ENCODE data around the gene C12orf57.

Gene C12orf57

DNA sequence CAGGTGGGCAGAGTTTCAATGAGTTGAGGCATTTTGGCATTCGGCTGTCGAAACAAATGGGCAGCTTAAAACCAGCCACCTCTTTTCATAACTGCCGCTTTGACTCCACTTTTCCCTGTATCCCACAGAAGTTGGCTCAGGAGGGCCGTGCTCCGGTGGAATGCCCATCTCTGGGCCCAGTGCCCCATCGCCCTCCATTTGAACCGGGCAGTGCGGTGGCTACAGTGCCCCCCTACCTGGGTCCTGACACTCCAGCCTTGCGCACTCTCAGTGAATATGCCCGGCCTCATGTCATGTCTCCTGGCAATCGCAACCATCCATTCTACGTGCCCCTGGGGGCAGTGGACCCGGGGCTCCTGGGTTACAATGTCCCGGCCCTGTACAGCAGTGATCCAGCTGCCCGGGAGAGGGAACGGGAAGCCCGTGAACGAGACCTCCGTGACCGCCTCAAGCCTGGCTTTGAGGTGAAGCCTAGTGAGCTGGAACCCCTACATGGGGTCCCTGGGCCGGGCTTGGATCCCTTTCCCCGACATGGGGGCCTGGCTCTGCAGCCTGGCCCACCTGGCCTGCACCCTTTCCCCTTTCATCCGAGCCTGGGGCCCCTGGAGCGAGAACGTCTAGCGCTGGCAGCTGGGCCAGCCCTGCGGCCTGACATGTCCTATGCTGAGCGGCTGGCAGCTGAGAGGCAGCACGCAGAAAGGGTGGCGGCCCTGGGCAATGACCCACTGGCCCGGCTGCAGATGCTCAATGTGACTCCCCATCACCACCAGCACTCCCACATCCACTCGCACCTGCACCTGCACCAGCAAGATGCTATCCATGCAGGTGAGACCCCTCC lies 5.2 kb upstream of the C12orf57 start:
- no peak for DNase-seq

DNA sequence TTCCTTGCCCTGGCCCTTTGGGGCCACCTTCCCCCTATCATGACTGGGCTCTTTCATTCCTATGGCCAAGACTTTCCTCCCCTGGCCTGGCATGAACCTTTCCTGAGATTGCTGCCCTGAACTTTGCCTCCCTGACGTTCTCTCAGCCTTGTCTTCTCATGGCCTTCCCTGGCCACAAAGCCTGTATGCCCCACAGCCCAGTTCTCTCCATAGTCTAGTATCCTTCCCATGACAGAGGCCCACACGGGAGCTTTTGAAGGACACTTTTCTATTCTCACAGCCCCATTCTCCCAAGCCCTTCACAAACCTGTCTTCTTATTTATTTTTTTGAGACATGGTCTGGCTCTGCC lies 4.7 kb upstream of the C12orf57 start:
- DNase-seq, result no peak

DNA sequence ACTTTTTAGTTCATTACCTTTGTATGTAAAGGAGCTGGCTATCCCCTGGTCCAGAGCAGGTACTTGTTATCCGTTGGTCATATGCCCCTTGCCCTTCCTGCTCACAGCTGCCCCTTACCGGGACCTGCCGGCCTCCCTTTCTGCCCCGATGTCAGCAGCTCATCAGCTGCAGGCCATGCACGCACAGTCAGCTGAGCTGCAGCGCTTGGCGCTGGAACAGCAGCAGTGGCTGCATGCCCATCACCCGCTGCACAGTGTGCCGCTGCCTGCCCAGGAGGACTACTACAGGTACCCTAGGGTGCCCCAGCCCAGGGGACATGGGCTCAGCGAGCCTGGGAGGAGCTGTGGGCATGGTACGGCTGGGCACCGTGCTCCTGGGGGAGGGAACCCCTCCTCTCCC lies 2.6 kb upstream of the C12orf57 start:
- DNase-seq, result no peak

DNA sequence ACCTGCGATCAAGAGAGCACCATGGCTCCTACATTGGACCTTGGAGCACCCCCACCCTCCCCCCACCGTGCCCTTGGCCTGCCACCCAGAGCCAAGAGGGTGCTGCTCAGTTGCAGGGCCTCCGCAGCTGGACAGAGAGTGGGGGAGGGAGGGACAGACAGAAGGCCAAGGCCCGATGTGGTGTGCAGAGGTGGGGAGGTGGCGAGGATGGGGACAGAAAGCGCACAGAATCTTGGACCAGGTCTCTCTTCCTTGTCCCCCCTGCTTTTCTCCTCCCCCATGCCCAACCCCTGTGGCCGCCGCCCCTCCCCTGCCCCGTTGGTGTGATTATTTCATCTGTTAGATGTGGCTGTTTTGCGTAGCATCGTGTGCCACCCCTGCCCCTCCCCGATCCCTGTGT lies 2.0 kb upstream of the C12orf57 start:
- DNase-seq, result no peak

DNA sequence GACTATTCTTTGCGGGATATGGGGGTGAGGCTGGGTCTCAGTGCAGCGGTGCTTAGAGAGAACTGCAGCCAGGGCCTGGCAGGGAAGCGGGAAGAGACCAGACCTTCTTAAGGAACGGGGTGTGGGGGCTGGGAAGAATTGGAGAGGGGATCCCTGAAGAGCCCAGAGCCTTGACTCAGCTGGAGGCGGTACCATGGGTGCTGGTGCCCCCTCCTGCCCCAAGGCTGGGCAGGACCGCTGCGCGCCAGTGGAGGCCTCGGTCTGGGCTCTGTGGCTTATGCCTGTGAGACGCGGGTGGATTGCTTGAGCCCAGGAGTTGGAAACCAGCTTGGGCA lies 1.5 kb upstream of the C12orf57 start:
- DNase-seq, result no peak

DNA sequence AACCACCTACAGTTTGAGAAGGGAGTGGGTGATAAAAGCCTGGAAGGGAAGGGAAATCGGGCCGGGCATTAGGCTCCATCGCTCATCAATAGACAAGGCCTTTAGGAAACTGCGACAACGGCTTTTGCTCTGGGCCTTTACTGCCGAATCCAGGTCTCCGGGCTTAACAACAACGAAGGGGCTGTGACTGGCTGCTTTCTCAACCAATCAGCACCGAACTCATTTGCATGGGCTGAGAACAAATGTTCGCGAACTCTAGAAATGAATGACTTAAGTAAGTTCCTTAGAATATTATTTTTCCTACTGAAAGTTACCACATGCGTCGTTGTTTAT lies 467 bp upstream of the C12orf57 start:
- peak; percentile 92 for DNase-seq

DNA sequence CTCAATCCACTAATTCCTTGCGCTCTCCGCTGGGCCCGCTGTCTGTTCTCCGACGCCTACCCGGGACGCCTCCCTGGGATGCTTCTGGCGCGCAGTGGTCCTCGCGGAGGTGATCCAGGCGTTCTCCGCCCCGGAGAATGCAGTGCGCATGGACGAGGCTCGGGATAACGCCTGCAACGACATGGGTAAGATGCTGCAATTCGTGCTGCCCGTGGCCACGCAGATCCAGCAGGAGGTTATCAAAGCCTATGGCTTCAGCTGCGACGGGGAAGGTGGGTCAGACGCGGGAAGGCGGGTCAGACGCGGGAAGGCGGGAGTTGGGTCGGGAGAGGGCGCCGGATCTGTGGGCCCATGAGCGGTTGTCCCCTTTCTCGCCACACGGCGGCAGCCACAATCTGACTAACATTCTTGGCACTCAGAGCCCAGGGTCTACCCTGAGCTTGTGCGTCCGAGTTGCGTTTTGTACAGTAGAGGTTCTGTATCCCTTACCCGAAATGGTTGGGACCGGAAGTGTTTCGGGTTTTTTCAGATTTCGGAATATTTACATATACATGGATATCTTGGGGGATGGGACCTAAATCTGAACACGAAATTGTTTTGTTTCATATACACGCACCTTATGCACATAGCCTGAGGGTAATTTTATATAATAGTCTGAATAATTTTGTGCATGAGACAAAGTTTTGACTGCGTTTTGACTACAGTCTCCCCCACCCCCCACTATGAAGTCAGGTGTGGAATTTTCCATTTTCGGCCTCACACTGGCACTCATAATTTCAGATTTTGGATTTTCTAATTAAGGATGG lies 762 bp downstream of the C12orf57 start:
- DNase-seq, result peak; percentile 90

DNA sequence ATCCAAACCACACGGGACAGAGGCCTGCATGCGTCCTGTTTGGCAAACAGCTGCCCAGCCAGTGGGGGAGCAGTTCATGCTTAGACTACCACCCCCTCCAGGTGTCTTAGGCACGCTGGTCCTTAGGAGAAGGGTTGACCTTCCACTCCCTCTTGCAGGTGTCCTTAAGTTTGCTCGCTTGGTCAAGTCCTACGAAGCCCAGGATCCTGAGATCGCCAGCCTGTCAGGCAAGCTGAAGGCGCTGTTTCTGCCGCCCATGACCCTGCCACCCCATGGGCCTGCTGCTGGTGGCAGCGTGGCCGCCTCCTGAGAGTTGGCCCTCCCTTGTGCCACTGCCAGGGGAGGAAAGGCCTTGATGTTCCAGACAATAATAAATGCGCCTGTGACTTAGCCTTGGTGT lies 1.8 kb downstream of the C12orf57 start:
- DNase-seq, result no peak

DNA sequence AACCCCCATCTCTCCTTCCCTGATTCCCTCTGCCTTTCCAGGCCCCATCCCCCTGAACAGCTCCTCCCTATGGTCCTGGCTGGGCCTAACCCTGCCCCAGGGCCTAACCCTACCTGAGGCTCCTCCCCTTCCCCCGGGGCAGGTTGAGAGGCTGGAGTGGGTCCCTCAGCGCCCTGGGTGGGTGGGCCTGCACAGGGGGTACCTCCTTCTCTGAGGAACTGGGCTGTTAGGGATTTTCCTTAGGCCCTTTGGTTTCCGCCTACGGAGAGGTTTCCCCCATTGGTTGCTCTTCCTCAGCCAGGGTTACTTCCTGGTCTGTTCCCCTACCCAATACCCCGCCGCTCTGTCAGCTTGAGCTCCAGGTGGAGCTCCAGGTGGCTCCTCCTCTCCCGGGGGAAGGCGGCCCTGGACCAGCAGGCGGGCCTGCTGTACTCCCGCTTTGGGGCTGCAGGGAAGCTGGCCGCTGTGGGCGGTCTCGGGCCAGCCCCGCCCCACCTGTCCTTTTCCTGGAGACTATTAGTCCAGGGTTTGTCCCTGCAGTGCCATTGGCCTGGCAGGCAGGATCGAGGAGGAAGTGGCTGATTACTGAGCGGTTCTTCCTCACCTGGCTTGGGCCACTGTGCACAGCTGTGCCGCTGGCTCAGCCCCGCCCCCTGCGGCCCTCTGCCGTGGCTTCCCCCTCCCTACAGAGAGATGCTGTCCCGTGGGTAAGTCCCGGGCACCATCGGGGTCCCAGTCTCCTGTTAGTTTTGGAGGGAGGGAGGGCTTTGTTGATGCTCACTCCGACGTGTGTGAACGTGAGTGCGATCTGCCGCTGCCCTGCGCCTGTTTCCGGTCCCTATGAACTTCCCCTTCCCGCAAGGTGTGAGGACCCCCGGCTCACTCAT lies 2.5 kb downstream of the C12orf57 start:
- peak; percentile 78 for DNase-seq

DNA sequence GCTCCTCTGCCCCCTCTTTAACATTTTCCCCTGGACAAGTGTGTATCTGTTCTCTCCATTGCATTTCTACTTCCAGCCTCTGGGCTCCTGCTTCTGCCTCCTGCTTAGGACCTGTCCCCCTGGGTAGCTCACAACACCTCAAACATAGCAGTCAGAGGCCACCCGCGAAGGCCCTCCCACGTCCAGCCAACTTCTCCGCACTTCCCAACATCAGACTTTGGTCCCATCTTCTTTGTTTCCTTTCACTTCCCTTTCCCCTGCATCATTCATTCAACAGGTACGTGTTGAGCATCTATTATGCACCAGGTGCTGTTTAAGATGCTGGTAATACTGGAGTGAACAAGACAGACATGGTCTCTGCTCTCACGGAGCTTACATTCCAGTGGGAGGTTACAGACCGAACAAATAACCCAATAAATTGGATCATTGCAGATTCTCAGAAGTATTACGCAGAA lies 3.1 kb downstream of the C12orf57 start:
- DNase-seq, result no peak

DNA sequence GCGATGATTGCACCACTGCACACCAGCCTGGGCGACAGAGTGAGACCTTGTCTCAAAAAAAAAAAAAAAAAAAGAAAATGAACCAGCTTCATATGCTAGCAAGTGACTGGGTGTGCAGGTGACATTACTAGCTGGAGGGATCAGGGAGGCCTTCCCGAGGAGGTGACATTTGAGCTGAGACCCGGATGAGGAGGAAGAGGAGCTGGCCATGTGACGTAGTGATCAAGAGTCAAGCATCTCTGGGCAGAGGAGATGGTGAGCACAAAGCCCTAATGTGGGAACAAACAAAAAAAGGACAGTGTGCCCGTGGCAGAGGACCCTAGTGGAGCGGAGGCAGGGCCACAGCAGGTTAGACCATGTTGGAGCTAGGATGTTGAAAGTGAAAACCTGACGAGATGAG lies 3.8 kb downstream of the C12orf57 start:
- no peak for DNase-seq

DNA sequence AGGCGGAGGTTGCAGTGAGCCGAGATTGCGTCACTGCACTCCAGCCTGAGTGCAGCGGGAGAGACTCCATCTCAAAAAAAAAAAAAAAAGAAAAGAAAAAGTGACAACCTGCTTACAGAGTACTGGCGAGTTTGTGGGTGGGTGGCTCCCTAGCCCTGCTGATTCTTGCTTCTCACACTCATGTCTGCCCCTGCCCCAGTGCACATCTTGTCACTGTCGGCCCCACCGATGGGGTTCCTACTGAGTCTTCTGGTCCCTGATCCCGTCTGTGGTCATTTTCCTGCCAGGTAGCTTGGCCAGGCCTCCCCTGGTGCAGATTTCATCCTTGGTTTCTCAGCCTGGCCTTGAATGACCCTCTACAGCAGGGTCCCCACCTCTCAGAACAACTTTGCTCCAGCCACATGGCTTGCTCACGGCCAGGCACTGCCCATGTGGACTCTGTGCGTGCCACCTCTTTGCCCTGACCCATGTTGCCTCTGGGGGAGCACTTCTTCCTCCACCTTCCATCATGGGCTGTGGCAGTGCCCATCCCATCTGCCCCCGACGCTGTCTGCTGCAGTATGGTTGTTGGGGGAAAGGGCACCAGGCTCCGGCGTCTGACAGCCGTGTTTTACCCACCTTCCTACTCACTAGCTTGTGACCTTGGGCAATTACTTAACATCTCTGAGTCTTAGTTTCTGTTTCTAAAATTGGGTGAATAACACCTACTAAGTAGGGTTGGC lies 5.2 kb downstream of the C12orf57 start:
- DNase-seq, result peak; percentile 62

DNA sequence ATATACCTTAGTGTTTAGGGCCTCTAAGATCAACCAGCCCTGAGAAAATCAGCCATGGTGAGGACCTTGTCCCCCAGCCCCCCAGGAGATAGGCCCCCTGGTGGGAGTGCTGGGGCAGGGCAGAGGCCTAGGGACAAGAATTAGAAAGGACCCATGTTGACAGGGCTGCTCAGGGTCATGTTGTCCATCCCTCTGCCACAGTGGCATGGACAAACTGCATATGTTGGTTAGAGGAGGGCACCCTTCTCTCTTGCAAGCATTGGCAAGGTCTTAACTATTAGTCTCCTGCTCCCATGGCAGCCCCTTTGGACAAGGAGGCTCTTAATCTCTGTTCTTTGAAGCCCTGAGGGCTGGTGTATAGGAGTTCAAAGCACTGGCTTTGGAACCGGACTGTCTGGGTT lies 6.6 kb downstream of the C12orf57 start:
- peak; percentile 61 for DNase-seq

DNA sequence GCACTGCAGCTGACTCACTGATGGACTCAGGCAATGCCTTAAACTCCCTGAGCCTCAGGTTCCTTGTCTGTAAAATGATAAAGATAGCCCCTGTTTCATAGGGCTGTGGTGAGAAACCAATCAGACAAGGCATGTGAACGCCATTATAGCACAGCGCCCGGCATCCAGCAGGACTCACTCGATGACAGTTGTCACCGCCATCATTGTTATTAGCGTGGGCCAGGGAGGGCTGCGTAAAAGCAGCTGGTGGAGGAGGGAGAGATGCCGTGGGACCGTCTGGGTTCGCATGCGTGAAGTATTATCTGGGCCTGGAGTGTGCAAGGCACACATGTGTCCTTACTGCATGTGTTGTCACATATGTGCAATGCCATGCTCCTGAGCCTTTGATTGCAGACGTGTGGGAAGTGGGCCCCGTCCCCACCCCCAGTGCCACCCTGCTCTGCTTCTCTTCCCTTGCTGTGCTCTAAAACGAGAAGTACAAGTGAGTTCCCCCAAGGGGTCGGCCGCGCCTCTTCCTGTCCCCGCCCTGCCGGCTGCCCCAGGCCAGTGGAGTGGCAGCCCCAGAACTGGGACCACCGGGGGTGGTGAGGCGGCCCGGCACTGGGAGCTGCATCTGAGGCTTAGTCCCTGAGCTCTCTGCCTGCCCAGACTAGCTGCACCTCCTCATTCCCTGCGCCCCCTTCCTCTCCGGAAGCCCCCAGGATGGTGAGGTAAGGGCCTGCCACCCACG lies 7.2 kb downstream of the C12orf57 start, which contains the start of gene PTPN6:
Gene PTPN6 (plus strand): TSS at position 546 of the 730 bp plus-strand sequence. CDS start 157 bp downstream, at position 703.
- DNase-seq, result peak; percentile 68

DNA sequence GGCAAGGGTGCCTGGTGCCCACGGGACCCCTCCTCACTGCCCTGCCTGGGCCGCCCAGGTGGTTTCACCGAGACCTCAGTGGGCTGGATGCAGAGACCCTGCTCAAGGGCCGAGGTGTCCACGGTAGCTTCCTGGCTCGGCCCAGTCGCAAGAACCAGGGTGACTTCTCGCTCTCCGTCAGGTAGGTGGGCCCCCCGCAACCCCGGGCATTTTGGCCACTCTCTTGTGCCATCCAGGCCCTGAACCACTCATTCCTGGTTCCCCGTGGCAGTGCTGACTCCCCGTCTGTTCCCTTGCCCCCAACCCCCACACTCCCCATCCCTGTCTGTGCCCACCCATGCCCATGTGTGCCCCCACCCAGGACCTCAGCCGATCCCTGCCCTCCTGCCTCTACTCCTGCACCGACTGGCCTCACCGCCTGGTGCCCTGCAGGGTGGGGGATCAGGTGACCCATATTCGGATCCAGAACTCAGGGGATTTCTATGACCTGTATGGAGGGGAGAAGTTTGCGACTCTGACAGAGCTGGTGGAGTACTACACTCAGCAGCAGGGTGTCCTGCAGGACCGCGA lies 7.8 kb downstream of the C12orf57 start:
- peak; percentile 51 for DNase-seq

DNA sequence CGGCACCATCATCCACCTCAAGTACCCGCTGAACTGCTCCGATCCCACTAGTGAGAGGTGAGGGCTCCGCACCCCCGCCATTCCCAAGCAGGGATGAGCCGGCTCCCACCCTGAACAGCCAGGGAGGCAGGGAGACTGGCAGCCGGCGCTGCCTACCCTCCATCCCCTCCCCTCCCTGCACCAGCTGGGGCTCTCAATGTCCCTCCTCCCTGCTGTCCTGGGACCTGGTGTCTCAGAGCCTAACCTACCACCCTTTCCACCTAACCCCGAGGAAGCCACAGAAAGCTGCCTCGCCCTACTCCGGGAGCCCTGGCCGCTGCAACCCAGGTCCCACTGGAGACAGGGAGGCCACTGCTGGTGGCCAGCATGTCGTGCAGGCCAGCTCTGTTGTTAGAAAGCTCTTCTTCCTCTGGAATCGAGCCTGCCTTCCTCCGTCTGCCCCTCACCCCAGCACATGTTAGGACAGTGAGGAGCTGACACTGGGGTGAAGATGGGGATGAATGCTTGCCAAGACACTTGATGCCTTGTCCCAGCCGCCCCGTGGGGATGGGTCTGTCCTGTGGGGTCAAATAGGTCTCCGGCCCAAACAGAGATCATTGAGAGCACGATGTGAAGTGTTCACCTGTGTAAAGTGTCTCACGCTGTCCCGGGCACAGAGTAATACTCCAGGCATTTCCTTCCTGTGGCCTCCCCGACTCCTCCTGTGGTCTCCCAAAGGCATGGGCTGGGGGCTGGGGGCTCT lies 8.5 kb downstream of the C12orf57 start:
- no peak for DNase-seq

DNA sequence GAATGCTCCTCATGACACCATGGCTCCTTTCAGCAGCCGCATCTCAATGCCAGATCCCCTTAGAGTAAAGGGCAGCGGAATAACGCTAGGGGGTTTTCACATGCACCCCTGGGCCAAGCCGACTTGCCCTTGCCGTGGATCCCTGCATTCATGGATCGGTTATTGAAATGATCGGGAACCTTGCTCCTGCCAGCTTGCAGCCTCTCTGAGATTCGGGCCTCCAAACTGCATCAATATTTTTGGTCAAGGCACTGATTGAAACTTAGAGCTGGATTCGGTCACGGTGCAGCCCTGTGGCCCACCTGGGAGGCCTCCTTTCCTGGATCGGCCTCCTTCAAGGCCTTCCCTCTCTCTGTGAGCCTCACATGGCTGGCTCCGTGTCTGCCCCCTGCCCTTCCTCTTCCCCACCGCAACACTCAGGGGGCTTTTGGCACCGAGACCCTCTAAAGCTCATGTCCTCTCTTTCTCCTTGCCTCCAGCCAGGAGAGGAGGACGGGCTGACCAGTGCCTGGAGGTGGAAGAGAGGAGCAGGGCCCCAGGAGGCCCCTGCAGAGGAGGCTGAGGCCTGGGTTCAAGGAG lies 9.1 kb downstream of the C12orf57 start:
- DNase-seq, result no peak

DNA sequence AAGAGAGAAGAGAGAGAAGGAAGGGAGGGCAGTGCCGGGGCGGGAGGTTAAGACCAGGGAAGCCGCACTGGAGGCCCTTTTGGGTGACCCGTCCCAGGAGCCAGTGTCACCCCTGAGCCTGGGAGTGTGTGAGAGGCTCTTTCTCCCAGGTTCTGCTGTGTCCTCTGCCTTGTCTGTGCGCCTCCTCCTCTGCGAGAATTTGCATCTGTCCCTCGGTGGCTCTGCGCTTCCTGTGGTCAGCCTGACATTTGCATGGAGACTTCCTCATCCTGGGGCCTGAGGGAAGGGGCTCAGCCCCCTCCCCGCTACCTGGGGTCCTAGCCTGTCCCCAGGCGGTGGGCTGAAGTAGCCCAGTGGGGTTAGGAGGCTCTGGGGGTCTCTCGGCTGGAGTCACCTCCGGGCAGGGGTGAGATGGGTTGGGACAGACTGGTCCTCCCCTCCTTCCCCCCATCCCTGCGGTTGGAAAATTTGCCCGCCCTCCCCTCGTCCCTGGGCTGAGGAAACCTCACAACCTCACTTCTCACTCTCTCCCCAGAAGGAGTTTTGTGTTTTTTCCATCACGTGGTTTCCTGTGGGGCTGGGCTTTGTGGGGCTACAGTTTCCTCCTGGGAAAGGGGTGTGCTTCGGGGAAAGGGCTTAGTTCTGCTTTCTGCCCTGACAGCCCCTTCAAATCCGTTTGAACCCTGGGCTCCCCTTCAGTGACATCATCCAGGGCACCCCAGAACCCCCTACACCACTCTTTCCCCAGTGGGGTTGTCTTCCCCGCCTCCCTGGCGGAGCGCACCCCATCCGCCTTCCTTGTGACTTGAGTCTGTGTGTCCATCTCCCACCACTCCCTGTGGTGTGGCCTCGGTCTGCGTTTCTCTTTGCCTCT lies 9.9 kb downstream of the C12orf57 start:
- peak; percentile 87 for DNase-seq

All from CD4-positive, alpha-beta T cell treated with Interleukin-10 for 1 hour (primary cell).